Lower leg skin (tissue), 4 donors: ENCODE data around the gene KIAA0930. TPM values are rescaled to one million over a fixed set of nuclear protein-coding genes. Genes with fewer than 3 reads are reported as not detected.
A peak's percentile ranks its signal among the peaks of the same experiment; 100 is the strongest.

ENCODE experiments used
- DNase-seq, 2 donors: peaks; one replicate each; pipeline ENCODE4 v3.0.0-alpha.2; 2019; ENCODE audit warnings: low spot score in 2 of 2
- H3K4me3 ChIP-seq: fragments of 200-600 bp; sonication (generic); 2 replicates; pipeline ENCODE4 v1.5.1; 2017; ENCODE audit warnings: mild to moderate bottlenecking, low read depth; ENCODE audit not compliant: poor library complexity, severe bottlenecking
- POLR2A ChIP-seq, 2 donors: fragments of 450-650 bp; IDR thresholded peaks; one replicate each; pipeline ENCODE4 v1.6.1; 2016 to 2017; ENCODE audit warnings: antibody characterized with exemption in 2 of 2, mild to moderate bottlenecking in 1 of 2, moderate library complexity in 1 of 2
- WGBS, 2 donors: methylation state at CpG; one replicate each; pipeline ENCODE4 v1.1.5; 2018; 5-methylcytosine and 5-hydroxymethylcytosine counted together
- intact Hi-C: fragments of 100-400 bp; cut with DNase I; formaldehyde crosslinking; loops from one replicate; pipeline ENCODE4 v1.15.0; 2023; ENCODE audit warnings: low total_unique reads
- total RNA-seq, 4 donors: library from RNA; depleted of rRNA; stranded (reverse); fragments of >200 nt; gene quantifications; one replicate each; pipeline ENCODE4 v1.1.0, GENCODE V29; 2016
- TF ChIP-seq, protein P1 (sequence below), 3 donors: fragments of 450-650 bp; IDR thresholded peaks; one replicate each; pipeline ENCODE4 v1.5.1; 2016; ENCODE audit warnings: antibody characterized with exemption in 3 of 3, mild to moderate bottlenecking in 3 of 3, moderate library complexity in 2 of 3

The KIAA0930 gene
- total RNA-seq, 4 donors from 2014 or later = 47.6 to 143 (median 96.8) TPM

DNA sequence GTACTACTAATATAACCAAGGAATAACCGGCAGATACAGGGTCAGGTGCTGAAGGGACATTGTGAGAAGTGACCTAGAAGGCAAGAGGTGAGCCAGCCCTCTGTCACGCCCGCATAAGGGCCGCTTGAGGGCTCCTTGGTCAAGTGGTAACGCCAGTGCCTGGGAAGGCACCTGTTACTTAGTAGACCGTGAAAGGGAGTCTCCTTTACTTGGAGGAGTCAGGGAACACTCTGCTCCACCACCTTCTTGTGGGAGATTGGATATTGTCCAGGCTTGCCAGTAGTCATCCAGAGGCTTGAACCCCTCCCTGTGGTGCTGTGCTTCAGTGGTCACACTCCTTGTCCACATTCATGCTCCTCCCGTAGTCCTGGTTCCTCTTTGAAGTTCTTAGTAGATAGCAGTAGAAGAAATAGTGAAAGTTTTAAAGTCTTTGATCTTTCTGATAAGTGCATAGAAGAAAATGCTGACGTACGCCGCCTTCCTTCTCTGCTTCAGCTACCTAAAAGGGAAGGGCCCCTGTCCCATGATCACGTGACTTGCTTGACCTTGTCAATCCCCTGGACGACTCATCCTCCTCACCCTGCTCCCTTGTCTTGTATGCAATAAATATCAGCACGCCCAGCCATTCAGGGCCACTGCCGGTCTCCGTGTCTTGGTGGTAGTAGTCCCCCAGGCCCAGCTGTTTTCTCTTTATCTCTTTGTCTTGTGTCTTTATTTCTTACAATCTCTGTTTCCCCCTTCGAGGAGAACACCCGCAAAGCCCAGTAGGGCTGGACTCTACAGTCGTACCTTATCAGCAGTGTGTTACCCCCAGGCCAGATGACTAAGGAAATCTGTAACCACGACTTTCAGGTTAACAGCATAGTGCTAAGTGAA lies 70.9 kb downstream of the KIAA0930 start:
- WGBS, 2 donors = 75 to 79% methylated on average over 19 of the region's 19 CpGs
- intact Hi-C loops = loop anchor here (10.0 kb wide), 1 partner anchor 265 kb away; no protein-coding TSS in a partner anchor
- TF ChIP-seq, protein P1, sequence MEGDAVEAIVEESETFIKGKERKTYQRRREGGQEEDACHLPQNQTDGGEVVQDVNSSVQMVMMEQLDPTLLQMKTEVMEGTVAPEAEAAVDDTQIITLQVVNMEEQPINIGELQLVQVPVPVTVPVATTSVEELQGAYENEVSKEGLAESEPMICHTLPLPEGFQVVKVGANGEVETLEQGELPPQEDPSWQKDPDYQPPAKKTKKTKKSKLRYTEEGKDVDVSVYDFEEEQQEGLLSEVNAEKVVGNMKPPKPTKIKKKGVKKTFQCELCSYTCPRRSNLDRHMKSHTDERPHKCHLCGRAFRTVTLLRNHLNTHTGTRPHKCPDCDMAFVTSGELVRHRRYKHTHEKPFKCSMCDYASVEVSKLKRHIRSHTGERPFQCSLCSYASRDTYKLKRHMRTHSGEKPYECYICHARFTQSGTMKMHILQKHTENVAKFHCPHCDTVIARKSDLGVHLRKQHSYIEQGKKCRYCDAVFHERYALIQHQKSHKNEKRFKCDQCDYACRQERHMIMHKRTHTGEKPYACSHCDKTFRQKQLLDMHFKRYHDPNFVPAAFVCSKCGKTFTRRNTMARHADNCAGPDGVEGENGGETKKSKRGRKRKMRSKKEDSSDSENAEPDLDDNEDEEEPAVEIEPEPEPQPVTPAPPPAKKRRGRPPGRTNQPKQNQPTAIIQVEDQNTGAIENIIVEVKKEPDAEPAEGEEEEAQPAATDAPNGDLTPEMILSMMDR (IDR thresholded peaks at IDR 0.05) = no peak
- no peak for TF ChIP-seq POLR2A (IDR thresholded peaks at IDR 0.05)
- DNase-seq = no peak
- no peak overlapping the region for H3K4me3 ChIP-seq

DNA sequence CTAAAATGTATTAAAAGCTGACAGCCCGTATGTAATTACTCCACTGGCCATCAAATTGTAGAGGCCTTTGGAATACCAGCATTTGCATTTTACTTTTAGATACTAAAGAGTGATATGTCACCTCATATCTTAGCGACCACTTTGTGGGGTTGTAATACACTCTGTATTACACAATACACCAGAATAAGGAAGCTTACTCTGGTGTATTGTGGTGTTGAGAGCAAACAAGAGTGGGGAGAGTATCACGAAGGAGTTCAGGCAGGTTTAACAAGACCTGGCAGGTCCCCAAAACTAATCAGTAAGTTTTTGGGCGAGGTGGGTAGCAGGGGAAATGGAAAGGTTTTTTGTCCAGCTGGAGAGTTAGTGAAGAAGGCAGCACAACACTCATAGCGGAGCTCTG lies 73.8 kb downstream of the KIAA0930 start:
- no peak for DNase-seq
- WGBS, 2 donors = 57 to 61% methylated on average over 5 of the region's 5 CpGs
- H3K4me3 ChIP-seq = no peak overlapping the region
- intact Hi-C loops = loop anchor here (10.0 kb wide), 1 partner anchor 268 kb away; no protein-coding TSS in a partner anchor
- TF ChIP-seq, protein P1 (IDR thresholded peaks at IDR 0.05) = no peak
- TF ChIP-seq POLR2A (IDR thresholded peaks at IDR 0.05) = no peak

DNA sequence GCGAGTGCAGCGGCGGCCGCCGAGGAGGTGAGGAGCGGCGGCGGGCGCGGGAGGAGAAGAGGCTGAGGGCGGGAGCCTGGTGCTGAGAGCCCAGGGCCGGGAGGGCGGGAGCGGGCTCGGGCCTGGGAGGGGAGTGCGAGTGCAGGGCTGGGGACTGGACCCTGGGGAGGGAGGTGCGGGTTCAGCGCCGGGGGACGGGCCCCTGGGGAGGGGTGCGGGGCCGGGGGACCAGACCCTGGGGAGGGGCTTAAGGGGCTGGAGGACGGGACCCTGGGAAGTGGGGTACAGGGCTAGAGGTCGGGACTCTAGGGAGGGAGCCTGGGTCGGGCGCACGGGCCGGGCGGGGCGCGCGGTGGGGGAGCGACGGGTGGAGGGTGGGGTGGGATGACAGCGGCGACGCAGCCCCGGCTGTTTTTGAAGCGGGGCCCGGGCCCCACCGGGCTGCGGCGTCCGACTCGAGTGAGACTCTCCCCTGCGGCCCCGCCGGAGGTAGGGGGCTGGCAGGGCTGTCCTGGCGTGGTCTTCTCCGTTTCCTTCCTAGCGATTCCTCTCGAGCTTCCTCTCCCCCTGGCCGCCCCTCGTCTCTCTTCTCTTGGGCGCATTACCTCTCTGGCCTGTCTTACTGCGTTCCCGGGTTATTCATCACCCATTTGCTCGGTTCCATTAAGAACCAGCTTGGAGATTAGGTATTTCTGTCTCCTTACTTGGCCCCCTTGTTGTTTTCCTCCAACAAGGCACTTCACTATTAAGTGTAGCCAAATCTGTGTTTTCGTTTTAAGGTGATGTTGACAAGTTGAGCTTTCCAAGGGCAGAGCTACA lies 76.2 kb downstream of the KIAA0930 start:
- H3K4me3 ChIP-seq = peak overlapping the region; percentile 86
- WGBS, 2 donors = 0 to 1% methylated on average over 26 to 28 of the region's 59 CpGs
- intact Hi-C loops = loop anchor here (10.0 kb wide), 1 partner anchor 270 kb away; no protein-coding TSS in a partner anchor
- TF ChIP-seq, protein P1 (IDR thresholded peaks at IDR 0.05) = no peak
- peak in 1 of 2 donors; percentile 91 for DNase-seq

DNA sequence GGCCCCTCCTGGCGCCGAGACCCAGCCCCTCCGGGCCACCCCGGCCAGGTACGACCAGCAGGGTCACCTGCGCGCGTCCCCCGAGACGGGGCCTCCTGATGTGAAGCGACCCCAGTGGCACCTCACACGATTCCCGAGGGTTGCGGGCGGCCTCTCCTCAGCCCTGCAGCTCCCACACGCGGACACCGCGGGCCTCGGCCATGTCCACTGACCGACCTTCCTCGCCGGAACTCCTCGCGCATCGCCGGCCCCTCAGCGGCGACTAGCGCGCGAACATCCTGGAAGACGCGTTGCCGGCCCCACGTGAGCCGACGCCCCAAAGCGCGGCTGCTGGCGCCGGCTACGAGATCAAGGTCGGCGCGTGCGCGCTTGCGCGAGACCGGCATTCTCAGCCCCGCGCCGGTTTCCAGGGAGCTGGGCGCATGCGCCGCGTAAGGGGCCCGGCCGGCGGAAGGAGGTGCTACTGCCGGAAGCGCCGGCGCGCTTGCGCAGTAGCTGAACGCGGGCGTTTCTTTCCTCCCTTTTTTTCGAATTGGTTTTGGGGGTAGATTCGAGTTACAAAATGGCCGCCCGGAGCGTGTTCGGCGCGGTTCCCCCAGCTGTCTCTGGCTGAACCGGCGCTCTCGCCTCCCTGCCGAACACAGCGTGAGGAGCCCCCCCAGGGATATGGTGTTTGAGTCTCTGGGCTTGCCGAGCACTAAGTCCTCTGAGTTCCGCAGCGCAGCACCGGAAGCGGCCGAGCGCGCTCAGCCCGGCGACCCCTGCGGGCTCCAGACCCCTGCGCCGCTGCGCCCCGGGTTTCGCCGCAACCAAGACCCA lies 77.0 kb downstream of the KIAA0930 start, which contains the start of gene NUP50:
TSS of gene NUP50 (plus strand) at position 475 of the 819 bp plus-strand sequence. CDS start 4,253 bp downstream, outside the sequence.
- 1% methylated on average over 37 to 73 of the region's 100 CpGs for WGBS, 2 donors
- intact Hi-C loops = loop anchor here (10.0 kb wide), 1 partner anchor 271 kb away; no protein-coding TSS in a partner anchor
- TF ChIP-seq, protein P1 (IDR thresholded peaks at IDR 0.05) = peak in 1 of 3 donors; percentile 17
- no peak for TF ChIP-seq POLR2A (IDR thresholded peaks at IDR 0.05)
- peak within 1 kb of the TSS; percentile 86 for H3K4me3 ChIP-seq
- peak; percentile 94 to 99 for DNase-seq

DNA sequence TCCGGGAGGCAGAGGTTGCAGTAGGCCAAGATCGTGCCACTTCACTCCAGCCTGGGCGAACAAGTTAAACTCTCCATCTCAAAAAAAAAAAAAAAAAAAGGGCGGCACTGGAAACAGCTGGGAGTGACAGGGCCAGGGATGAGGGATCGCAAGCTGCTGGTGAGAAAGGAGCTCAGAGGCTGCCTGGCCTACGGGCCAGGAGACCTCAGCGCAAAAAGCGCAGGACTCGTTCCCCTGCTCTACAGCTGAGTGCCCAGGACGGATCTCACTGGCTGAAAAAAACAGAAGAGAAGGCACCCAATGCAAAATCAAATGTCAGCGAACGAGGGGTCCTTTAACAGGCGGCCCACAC lies 77.6 kb downstream of the KIAA0930 start:
- TF ChIP-seq, protein P1 (IDR thresholded peaks at IDR 0.05) = no peak
- no peak for TF ChIP-seq POLR2A (IDR thresholded peaks at IDR 0.05)
- no peak for DNase-seq
- peak overlapping the region; percentile 76 for H3K4me3 ChIP-seq
- 3% methylated on average over 13 of the region's 13 CpGs for WGBS, 2 donors
- intact Hi-C loops = loop anchor here (10.0 kb wide), 1 partner anchor 272 kb away; no protein-coding TSS in a partner anchor
